ENCODE data around the gene CRAMP1.

GRCh38 chr16:1650131-1650530 lies 38.0 kb downstream of the CRAMP1 start:
- TF ChIP-seq SMC3 (IDR thresholded peaks at IDR 0.05; ENCODE audit: low read depth, low read length) (no peak), CTCF (IDR thresholded peaks at IDR 0.05) (no peak), SIN3A (IDR thresholded peaks at IDR 0.05; ENCODE audit: borderline replicate concordance, low read depth, low read length) (no peak)

Data from SK-N-SH (cell line).